GM12878 (cell line): ENCODE measurements around the gene NCS1. TPM values are rescaled to one million over a fixed set of nuclear protein-coding genes. Genes with fewer than 3 reads are reported as not detected.

Source experiments
- ELK1 ChIP-seq: IDR thresholded peaks from 2 replicates; pipeline ENCODE4 v1.6.1; 2012; ENCODE audit warnings: low read depth, low read length, improper control_type of control experiment
- GABPA ChIP-seq: IDR thresholded peaks from 2 replicates; pipeline ENCODE4 v1.6.1; 2014; ENCODE audit warnings: antibody characterized with exemption, low read depth, mild to moderate bottlenecking, inconsistent platforms
- JUNB ChIP-seq: IDR thresholded peaks from 2 replicates; pipeline ENCODE4 v1.6.1; 2016; ENCODE audit warnings: antibody characterized with exemption, mild to moderate bottlenecking
- JUND ChIP-seq: IDR thresholded peaks from 2 replicates; pipeline ENCODE4 v1.6.1; 2012; ENCODE audit warnings: low read depth, mild to moderate bottlenecking, low read length, improper control_type of control experiment, moderate library complexity
- MTA2 ChIP-seq: fragments of 450-650 bp; IDR thresholded peaks from 2 replicates; pipeline ENCODE4 v1.6.1; 2016; ENCODE audit warnings: low read depth, mild to moderate bottlenecking, moderate library complexity
- STAT3 ChIP-seq: IDR thresholded peaks from 2 replicates; pipeline ENCODE4 v1.6.1; 2011; ENCODE audit warnings: low read depth, low read length, improper control_type of control experiment
- TCF7 ChIP-seq: IDR thresholded peaks from 2 replicates; pipeline ENCODE4 v1.6.1; 2014; ENCODE audit warnings: antibody characterized with exemption, borderline replicate concordance
- ZBTB40 ChIP-seq: fragments of 450-650 bp; IDR thresholded peaks from 2 replicates; pipeline ENCODE4 v1.6.1; 2016; ENCODE audit warnings: mild to moderate bottlenecking, moderate library complexity, borderline replicate concordance
- polyA plus RNA-seq, 11 experiments: library from polyadenylated mRNA; depleted of rRNA in 4 of 11; unstranded in 6 of 11; stranded (reverse) in 5 of 11; fragments of >200 nt; fragmentation: Nextera tagmentation in 4 of 11; fragmentation: Illumina TruSeq in 1 of 11; extraction: Ambion mirVana in 4 of 11; extraction: Trizol in 1 of 11; gene quantifications; 1 replicate in 1 of 11; 2 replicates in 10 of 11; pipeline versions ENCODE4 v1.2.1 to v1.2.3, GENCODE V29; 2011 to 2016; ENCODE audit warnings: inconsistent platforms in 2 of 11, missing spikeins in 2 of 11, low read depth in 1 of 11
- total RNA-seq, 4 experiments: library from RNA; depleted of rRNA in 3 of 4; stranded (reverse); fragments of >200 nt in 3 of 4; fragmentation: Illumina TruSeq in 1 of 4; extraction: Trizol in 1 of 4; gene quantifications; 2 replicates each; pipeline versions ENCODE4 v1.2.1 to v1.2.3, GENCODE V29; 2013 to 2021
- TF ChIP-seq, protein P1 (sequence below): fragments of 150-350 bp; IDR thresholded peaks from 2 replicates; pipeline ENCODE4 v1.6.1; 2014; ENCODE audit warnings: mild to moderate bottlenecking, low read depth, low read length
- TF ChIP-seq, protein P2 (sequence below): IDR thresholded peaks from 2 replicates; pipeline ENCODE4 v1.6.1; 2011; ENCODE audit warnings: low read depth, mild to moderate bottlenecking, low read length, moderate library complexity, borderline replicate concordance; ENCODE audit errors: extremely low read depth

Gene NCS1
- total and polyA plus RNA-seq, 10 of the 15 experiments (the other 5 are each of a cell fraction or from before 2014, with no cell fraction given) = 0.04 to 0.22 (median 0.06) TPM; not detected in 4

- TF ChIP-seq JUND = no peak
- TF ChIP-seq ZBTB40 = no peak
- no peak for TF ChIP-seq MTA2
- TF ChIP-seq STAT3 = no peak
- no peak for TF ChIP-seq ELK1
- TF ChIP-seq JUNB = no peak
- TF ChIP-seq, protein P1, sequence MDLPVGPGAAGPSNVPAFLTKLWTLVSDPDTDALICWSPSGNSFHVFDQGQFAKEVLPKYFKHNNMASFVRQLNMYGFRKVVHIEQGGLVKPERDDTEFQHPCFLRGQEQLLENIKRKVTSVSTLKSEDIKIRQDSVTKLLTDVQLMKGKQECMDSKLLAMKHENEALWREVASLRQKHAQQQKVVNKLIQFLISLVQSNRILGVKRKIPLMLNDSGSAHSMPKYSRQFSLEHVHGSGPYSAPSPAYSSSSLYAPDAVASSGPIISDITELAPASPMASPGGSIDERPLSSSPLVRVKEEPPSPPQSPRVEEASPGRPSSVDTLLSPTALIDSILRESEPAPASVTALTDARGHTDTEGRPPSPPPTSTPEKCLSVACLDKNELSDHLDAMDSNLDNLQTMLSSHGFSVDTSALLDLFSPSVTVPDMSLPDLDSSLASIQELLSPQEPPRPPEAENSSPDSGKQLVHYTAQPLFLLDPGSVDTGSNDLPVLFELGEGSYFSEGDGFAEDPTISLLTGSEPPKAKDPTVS = no peak
- TF ChIP-seq, protein P2, sequence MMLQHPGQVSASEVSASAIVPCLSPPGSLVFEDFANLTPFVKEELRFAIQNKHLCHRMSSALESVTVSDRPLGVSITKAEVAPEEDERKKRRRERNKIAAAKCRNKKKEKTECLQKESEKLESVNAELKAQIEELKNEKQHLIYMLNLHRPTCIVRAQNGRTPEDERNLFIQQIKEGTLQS = no peak
- no peak for TF ChIP-seq GABPA
- TF ChIP-seq TCF7 = no peak
These were observed 16.6 kb upstream of the NCS1 start (continued) for GRCh38 chr9:130155647-130156046.
